GM18499 (cell line): ENCODE results near the gene GPR15LG.
A peak's percentile ranks its signal among the peaks of the same experiment; 100 is the strongest.

Experiments
- ATAC-seq: cut with Tn5 transposase; IDR thresholded peaks from one replicate; pipeline ENCODE4 v1.9.1; 2021; ENCODE audit warnings: moderate number of reproducible peaks; ENCODE audit not compliant: insufficient read depth, unreplicated experiment

GPR15LG gene

DNA sequence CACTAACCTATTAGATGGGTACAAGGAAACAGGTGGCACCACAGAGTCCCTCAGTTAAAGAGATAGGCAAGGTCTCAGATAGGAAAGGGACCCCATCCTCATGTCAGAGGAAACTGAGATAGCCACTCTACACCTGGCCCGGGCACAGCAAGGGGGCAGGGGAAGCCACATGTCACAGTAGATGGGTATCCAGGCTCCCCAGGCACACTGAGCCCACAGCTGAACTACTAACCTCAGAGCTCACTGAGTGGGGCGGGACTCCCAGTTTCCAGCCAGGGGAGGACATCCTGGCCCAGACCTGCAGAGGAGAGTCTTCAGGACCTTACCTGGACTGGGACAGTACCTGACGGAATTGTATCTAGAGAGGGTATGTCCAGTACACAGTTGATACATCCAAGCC is 17.0 kb downstream of the GPR15LG start:
- no peak for ATAC-seq

DNA sequence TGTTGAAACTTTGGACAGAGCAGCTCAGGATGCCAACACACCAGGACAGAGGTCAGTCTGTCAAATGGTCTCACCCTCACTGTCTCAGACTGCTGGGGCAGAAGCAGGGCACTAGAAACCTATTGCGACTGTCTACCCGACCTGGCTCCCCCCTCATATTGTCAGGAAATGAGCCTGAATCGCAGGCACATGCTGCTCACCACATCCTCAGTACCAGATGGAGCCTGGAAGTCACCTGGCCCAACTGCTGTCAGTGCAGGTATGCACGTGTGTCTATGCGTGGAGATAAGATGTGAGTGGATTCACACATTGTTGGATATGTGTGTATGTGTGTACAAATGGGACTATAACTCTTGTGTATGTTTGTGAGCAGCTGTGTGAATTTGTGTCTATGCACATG is 17.5 kb downstream of the GPR15LG start:
- ATAC-seq = no peak

DNA sequence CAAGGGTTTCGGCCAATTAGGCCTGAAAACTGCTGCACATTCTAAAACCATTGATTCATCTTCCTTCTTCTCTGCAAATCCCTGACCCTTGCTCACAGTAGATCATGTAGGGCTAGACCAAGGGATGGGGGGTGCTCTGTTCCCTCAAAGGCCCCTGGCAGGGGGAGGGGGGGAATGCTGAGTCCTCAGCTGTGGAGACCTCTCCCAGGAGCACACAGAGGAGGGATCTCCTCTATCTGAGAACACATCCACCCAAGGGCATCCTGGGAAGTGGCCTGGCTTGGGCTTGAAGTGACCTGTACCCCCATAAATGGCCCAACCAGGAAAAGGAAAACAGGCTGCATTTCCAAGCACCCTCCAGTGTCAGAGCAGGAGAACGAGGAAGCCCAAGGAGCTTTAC is 19.7 kb downstream of the GPR15LG start:
- ATAC-seq = no peak

DNA sequence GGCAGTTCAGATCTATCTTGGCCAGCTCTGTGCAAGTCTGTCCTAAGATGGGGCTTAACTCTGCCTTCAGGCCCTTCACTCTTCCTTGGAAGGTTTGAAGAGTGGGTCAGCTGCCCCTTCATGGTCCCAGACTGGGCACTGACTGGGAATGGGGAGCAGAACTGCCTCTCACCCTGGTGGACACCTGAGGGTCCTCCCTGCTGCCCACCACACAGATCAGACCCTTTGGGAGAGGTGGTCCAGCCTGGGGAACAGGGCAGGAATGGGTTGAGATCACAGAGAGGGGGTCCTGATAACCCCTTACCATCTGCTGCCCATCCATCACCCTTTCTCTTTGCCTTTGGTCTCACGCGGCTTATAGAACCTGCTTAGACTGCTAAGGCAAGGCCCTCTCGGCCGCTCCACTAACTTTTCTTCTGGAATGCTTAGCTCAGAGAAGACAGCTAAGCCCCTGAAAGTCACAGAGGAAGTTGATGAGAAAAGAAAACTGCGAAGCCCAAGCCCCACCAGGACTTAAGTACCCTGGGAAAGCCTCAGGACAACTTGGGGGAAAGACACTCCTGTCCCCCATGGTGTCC is 20.3 kb downstream of the GPR15LG start:
- no peak for ATAC-seq

DNA sequence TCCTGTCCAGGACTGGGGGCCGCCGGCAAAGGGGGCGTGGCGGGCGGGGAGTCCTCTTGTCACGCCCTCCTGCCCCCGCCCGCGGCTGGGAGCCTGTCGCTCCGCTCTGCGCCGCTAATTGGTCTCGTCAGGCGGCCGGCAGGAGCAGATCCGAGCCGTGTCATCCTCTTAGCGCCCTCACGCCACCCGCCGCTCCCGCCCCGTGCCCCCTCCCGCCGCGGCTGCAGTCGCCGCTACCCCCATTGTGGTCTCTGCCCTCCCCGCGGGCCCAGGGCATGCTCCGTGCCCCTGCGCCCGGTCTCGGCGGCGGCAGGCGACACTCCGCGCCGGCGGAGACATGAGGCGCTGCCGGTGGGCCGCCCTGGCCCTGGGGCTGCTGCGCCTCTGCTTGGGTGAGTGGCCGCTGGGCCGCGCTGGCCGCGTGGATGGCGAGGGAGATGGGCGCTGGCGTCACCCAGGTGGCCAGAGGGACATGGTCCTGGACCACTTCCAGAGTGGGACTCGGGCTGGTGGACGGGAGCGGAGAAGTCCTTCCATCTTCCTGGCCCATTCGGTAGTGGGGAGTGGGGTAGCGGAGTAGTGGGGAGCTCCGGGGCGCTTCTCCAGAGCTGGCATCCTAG is 20.9 kb downstream of the GPR15LG start, which contains the start of gene CDHR1:
CDHR1 (plus strand) TSS at position 114 of the 620 bp plus-strand sequence; CDS start at position 338, 224 bp downstream.
- ATAC-seq = no peak

DNA sequence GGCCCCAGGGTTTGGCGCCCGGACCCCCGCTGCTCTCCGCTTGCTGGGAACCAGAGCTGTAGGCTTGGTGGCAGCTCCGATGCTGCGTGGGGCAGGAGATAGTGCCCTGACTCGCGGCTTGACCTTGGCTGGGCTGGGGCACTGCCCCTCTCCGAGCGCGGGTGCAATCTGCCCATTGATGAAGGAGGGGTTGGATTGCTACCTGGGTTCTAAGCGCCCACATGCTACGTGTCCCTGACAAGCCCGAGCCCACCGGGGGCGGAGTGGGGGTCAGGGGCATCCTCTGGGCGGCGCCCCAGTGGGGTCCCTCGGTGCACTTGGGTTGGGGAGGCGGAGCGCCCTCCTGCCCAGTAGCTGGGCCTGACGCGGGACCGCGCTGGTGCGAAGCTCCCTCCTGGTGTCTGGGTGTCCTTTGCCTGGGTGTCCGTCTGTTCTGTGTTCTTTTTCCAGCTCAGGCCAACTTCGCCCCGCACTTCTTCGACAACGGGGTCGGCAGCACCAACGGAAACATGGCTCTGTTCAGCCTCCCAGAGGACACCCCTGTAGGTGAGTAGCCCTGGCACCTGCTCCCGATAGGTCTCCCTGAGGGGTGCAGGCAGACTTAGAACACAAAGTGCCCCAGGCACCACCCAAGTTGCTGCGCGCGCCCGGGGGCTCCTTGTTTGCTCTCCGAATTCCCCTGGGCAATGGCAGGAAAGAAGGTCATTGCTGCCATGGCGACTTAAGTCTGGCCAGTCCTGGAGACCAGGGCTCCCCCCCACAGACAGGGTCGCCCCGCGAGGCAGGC is 21.6 kb downstream of the GPR15LG start:
- no peak for ATAC-seq

DNA sequence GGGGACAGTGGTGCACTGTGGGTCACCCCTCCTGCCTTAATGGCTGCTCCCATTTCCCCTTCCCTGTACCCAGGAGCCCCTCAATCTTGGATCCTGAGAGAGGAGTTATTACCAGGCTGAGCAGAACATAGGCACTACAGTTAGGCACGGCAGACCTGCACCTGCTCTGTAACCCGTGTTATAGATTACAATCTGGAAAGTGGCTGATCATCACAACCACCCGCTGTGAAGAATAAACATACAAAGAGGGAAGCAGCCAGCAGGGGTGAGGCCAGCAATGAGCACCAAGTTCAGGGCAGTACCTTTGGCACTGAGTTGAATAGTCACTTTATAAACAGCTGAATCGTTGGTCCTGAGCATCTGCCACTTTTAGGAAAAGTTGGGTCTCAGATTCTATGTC is 22.5 kb downstream of the GPR15LG start:
- no peak for ATAC-seq

DNA sequence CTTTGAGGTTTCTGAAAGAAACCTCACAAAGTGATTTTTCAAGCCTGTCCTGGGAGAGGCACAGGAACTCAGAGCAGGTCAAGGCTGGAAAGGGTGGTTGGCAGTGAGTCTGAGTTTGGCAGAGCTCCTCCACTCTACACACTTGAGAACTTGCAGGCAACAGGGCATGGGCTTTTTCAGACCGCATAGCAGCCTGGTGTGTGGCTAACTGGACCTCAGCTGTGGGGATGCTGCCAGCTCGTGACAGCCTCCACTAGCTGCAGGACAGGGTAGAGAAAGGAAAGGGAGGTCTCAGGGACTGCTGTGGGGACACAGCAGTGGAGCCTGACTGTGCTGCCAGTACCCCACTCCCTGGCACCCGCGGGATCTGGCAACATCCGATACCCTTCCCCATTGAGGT is 23.3 kb downstream of the GPR15LG start:
- ATAC-seq = no peak

DNA sequence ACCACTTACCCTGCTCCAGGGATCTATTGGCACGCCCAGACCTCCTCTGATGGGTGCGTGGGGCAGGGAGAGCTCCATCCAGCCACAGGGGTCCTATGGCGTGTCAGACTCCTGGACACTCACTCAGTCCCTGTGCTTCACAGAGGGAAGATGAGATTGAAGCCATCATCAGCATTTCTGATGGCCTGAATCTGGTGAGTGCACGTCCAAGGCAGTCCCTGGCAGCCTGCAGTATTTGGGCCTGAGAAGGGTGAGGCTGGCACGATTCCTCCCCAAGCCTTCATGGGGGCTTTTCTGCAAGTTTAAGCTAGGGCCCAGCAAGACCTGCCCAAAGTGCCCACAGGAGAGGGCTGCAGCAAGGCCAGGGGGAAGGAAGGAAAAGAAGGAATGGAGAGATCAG is 24.0 kb downstream of the GPR15LG start:
- no peak for ATAC-seq

DNA sequence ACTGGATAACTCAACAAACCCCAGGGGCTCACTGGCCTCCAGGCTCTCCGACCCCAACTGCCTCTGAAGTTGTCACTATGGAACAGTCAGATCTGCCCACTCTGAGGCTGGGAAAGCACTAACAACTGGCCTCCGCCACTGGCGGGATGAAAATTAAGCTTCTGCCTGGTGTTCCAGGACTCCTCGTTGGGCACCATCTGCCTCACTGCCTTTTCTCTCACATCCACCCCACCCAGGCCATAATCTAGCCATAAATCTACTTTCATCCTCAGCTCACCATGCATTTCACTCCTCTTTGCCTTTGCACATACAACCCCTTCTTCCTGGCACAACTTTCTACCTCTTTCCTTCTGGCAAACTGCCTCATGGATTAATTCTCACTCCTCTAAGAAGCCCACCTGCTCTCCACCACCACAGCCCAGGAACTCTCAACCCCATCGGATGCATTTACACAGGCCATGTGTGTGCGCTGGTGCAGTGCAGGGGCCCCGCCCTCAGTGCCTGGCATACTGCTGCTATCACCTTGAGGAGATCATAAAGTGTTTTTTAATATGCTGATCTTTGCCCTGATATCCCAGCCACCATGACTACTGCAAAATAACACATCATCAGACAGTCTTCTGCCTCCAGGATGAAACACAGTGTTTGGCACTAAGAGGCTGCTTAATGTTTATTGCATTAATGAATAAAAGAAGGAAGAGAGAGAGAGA is 24.8 kb downstream of the GPR15LG start:
- no peak for ATAC-seq

DNA sequence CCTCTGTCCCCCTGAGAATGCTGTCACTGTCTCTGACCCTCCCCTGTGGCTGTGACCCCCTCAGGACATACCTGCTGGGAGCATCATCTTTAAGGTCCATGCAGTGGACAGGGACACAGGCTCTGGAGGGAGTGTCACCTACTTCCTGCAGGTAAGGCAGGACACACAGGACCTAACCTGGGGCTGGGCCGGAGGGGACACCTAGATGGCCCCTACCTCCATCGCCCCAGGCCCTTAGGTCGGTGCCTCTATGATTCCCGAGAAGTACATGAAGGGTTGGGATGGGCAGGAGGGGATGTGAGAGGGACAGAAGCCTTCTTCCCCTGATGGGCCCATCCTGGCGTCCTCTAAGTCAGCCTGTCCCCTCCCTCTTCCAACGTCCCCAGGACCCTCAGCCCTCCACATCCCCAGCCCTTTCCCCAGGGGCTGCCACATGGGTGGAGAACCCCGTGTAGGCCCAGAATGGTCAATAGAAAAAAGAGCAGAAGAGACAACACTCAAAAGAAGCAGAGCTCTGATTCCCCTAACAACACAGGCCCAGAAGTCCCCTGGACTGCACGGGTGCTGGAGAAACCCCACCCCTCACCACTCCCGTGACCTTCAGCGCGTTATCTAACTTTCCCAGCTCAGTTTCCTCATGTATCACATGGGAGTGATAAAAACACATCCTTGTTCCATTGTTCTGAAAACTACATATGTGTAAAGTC is 27.1 kb downstream of the GPR15LG start:
- no peak for ATAC-seq

DNA sequence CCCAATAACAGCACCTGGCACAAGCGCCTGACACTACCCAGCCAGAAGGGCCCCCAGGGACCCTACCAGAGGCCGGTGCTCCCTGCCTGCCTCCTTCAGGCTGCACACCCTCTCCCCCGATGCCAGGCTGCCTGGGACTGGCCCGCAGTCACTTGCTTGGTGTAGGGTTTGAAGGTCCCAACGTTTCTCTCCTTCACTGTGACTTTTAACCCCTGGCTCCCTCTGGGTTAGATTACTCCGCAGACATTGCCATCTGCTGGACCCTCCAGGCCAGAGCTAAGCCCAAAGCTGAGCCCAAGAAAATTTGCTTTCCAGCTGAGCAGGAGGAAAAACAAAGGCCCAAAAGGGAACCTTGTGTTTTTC is 27.6 kb downstream of the GPR15LG start:
- ATAC-seq = no peak

DNA sequence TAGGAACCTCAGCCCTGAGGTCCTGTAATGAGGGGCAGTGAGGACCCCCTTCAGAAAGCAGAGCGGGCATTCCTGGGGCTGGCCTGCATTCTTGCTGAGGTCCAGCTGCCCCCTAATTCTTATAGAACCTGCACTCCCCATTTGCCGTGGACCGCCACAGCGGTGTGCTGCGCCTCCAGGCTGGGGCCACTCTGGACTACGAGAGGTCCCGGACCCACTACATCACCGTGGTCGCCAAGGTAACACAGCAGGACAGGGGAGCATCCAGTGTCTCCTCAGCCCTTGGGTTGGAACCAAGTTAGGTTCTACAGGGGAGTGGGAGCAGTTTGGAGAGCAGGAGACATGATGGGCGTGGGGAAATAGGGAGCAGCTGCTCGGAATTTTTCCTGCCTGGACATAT is 28.1 kb downstream of the GPR15LG start:
- ATAC-seq = no peak

DNA sequence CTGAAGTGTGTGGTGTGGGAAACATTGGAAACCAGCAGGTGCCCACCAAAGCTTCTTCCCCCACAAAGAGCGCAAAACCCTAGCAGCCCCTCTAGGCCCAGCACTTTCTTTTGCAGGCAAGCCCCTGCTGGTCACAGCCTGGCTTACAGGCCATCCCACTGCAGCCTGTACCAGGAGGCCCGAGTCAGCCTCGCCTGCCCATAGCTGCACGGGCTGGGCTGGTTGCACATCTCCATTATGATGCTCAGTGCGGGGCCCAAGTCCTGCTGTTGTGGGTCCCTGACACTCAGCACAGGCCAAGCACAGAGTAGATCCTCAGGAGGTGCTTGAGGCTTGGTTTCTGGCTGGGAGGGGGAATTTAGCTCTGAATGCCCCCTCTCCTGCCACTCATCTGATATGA is 28.7 kb downstream of the GPR15LG start:
- ATAC-seq = no peak

DNA sequence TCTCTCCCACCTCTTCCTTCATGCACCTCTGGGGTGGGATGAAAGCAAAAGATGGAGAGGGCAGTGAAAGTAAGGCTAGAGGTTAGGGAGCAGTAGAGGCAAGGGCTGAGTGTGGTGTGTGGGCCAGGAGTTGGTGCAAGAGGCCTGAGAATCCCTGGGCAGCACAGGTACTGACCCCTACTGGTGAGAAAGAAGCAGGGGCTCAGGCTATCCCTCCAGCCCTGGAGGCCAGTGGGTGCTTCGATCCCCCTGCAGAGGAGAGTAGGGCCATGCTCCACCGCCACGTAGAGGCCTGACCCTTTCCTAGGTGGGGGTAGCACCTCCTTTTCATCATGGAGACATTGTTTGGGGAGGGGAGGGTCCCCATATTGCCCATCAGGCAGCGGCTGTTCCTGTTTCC is 30.5 kb downstream of the GPR15LG start:
- no peak for ATAC-seq

DNA sequence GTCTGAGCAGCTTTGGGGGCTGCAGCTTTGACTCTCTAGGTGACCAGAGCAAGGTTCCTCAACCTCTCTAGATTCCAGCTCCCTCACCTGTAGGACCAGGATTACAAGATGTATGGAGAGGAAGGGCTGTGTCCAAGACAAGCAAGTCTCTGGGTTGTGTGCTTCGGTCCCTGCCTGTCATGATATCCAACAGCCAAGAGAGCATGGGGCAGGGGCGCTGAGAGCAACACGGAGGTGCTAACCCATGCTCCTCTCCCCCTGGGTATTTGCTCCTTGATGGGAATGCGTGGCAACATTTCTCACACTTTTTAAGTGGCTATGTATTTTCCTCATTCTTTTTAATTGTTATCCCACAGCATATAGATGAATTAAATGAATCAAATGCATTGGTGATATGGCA is 31.0 kb downstream of the GPR15LG start:
- ATAC-seq = no peak

DNA sequence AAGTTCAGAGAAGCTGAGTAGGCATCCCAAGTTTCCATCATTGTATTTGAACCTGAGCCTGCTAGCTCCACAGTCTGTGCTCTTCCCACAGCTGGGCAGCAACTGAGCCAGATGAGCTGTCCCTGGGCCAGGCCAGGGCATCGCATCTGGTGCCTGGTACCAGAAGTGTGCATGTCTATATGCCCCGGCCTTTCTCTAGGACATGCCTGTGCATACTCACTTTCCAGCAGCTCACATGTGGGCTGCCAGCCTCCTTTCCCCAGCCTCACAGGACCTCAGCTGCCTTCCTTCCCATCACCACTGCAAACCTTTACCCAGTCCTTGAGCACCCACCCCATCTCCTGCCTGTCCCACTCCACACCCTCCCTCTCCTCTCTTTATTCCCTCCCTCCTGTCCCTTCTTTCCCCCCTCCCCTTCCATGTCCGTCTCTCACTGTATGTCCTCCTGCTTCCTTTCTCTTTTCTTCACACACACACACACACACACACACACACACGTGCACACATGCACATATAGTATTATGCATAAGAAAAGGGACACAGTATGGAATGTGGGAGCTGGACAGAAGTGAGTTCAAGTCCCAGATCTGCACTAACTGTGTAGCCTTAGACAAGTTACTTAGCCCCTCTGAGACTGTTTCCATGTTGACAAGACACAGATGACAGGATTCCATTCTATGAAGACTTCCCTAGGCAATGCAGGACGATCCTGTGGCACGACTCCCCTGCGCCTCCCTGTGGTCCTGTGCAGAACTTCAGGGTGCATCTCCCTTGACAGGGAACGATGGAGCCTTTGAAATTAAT is 31.6 kb downstream of the GPR15LG start:
- peak; percentile 71 for ATAC-seq

DNA sequence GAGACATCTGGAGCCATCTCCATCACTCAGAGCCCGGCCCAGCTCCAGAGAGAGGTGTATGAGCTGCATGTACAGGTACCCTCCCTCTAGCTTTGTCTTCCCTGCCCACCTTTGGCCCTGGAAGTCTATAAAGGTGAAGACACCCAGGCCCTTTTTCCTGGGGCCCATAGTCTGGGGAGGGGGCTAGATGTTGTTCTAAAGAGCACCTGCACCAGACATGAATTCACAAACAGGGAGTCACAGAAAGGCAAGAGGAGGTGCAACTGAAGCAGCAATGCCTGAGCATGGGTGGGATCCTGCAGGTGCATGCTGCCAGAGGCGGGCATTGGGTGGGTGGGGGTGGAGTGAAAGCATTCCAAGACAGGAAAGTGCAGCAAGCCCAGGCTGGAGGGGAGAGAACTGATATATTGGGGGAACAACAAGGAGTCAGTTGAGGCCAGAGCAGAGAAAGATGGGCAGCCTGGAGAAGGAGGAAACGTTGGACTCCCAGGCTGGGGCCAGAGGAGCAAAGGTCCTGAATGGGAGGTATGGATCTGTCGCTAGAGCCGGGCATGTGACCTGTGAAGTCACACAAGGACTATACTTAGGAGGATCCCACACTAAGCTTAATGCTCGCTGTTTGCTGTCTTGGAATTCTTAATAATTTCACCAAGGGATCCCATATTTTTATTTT is 32.4 kb downstream of the GPR15LG start:
- no peak for ATAC-seq

DNA sequence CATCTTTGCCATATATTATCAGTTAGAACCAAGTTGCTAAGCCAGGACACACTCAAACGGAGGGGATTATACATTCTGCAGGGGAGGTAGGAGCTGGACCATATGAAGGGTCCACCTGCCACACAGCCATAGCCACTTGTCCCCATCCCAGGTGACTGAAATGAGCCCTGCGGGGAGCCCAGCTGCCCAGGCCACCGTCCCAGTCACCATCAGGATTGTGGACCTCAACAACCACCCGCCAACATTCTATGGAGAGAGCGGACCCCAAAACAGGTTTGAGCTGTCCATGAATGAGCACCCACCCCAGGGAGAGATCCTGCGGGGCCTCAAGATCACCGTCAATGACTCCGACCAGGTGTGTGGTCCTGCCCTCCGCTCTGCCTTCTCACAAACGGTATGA is 34.4 kb downstream of the GPR15LG start:
- ATAC-seq = no peak
